ENCODE results near the gene HOXB4. TPM values are rescaled to one million over a fixed set of nuclear protein-coding genes. Genes with fewer than 3 reads are reported as not detected.

The HOXB4 gene
- total RNA-seq, 2 experiments from 2014 or later, result 7.8 TPM

GRCh38 chr17:48567646-48568354 lies 10.3 kb downstream of the HOXB4 start:
- Mint-ChIP-seq H3K9me3 (ENCODE audit: low read depth) (no peaks in the 10 kb centered on the region), H3K27ac (no peak overlapping the region), H3K4me3 (no peak overlapping the region), H3K4me1 (no peaks in the 10 kb centered on the region), H3K27me3 (peaks cover 4% of the 10 kb centered on the region), H3K36me3 (peaks cover 1% of the 10 kb centered on the region)
- ATAC-seq, result no peak
- CTCF ChIA-PET, result interaction anchor here (0.5 to 1.5 kb wide), 4 partner anchors 10 to 76 kb away, joined by 4 read pairs; partner anchors contain the start of gene HOXB5
- no peak for DNase-seq

- H3K9me3 Mint-ChIP-seq (ENCODE audit: low read depth), result no peaks in the 10 kb centered on the region
Observed at GRCh38 chr17:48567209-48567608, 10.9 kb downstream of the HOXB4 start.

GRCh38 chr17:48566717-48567116 lies 11.4 kb downstream of the HOXB4 start:
- H3K4me1 Mint-ChIP-seq, result peaks cover 7% of the 10 kb centered on the region
- H3K27me3 Mint-ChIP-seq, result peaks cover 4% of the 10 kb centered on the region
- DNase-seq (no peak), ATAC-seq (no peak)
- no peak overlapping the region for H3K27ac Mint-ChIP-seq
- no peak overlapping the region for H3K4me3 Mint-ChIP-seq
- CTCF ChIA-PET, result no interaction called here
- peaks cover 1% of the 10 kb centered on the region for H3K36me3 Mint-ChIP-seq
- H3K9me3 Mint-ChIP-seq (ENCODE audit: low read depth), result no peaks in the 10 kb centered on the region

More at GRCh38 chr17:48567209-48567608, 10.9 kb downstream of the HOXB4 start:
- H3K27ac Mint-ChIP-seq, result no peak overlapping the region
- CTCF ChIA-PET, result interaction anchor here (1.4 to 1.5 kb wide), 2 partner anchors 10 to 26 kb away, joined by 4 read pairs; partner anchors contain the start of gene HOXB5
- H3K4me3 Mint-ChIP-seq, result no peak overlapping the region
- ATAC-seq (no peak), DNase-seq (no peak)
- H3K4me1 Mint-ChIP-seq, result peaks cover 2% of the 10 kb centered on the region
- H3K27me3 Mint-ChIP-seq, result peaks cover 4% of the 10 kb centered on the region
- H3K36me3 Mint-ChIP-seq, result peaks cover 1% of the 10 kb centered on the region

- no peak for DNase-seq
- Mint-ChIP-seq H3K4me3 (no peak overlapping the region), H3K4me1 (peaks cover 13% of the 10 kb centered on the region), H3K36me3 (peaks cover 1% of the 10 kb centered on the region), H3K27me3 (peaks cover 4% of the 10 kb centered on the region), H3K27ac (no peak overlapping the region), H3K9me3 (ENCODE audit: low read depth) (no peaks in the 10 kb centered on the region)
- ATAC-seq, result no peak
- CTCF ChIA-PET, result interaction anchor here (2.1 kb wide), 1 partner anchor 74 kb away, joined by 7 read pairs; no protein-coding TSS in a partner anchor
Observed at GRCh38 chr17:48565925-48566710, 12.0 kb downstream of the HOXB4 start.

GRCh38 chr17:48565022-48565554 lies 13.1 kb downstream of the HOXB4 start:
- H3K4me1 Mint-ChIP-seq, result peaks cover 14% of the 10 kb centered on the region
- peaks cover 1% of the 10 kb centered on the region for H3K36me3 Mint-ChIP-seq
- DNase-seq (no peak), ATAC-seq (no peak)
- H3K9me3 Mint-ChIP-seq (ENCODE audit: low read depth), result no peaks in the 10 kb centered on the region
- CTCF ChIA-PET, result interaction anchor here (0.6 to 2.1 kb wide), 2 partner anchors 9 to 73 kb away, joined by 4 to 7 read pairs; no protein-coding TSS in a partner anchor
- H3K27me3 Mint-ChIP-seq, result peaks cover 4% of the 10 kb centered on the region
- H3K27ac Mint-ChIP-seq, result no peak overlapping the region
- no peak overlapping the region for H3K4me3 Mint-ChIP-seq

GRCh38 chr17:48564188-48565021 lies 13.7 kb downstream of the HOXB4 start:
- ATAC-seq (no peak), DNase-seq (no peak)
- no peak overlapping the region for H3K27ac Mint-ChIP-seq
- H3K36me3 Mint-ChIP-seq, result peaks cover 1% of the 10 kb centered on the region
- CTCF ChIA-PET, result interaction anchor here (0.6 to 2.1 kb wide), 2 partner anchors 8 to 72 kb away, joined by 4 to 7 read pairs; no protein-coding TSS in a partner anchor
- H3K27me3 Mint-ChIP-seq, result peaks cover 4% of the 10 kb centered on the region
- H3K4me3 Mint-ChIP-seq, result no peak overlapping the region
- H3K4me1 Mint-ChIP-seq, result peaks cover 14% of the 10 kb centered on the region
- no peaks in the 10 kb centered on the region for H3K9me3 Mint-ChIP-seq (ENCODE audit: low read depth)

GRCh38 chr17:48563867-48564187 lies 14.3 kb downstream of the HOXB4 start:
- H3K36me3 Mint-ChIP-seq, result peaks cover 1% of the 10 kb centered on the region
- ATAC-seq, result no peak
- no peaks in the 10 kb centered on the region for H3K9me3 Mint-ChIP-seq (ENCODE audit: low read depth)
- CTCF ChIA-PET, result no interaction called here
- peaks cover 4% of the 10 kb centered on the region for H3K27me3 Mint-ChIP-seq
- H3K4me1 Mint-ChIP-seq, result peaks cover 14% of the 10 kb centered on the region
- no peak for DNase-seq
- H3K4me3 Mint-ChIP-seq, result no peak overlapping the region
- H3K27ac Mint-ChIP-seq, result no peak overlapping the region

GRCh38 chr17:48563385-48563838 lies 14.7 kb downstream of the HOXB4 start:
- DNase-seq, result no peak
- Mint-ChIP-seq H3K4me1 (peaks cover 14% of the 10 kb centered on the region), H3K36me3 (peaks cover 1% of the 10 kb centered on the region), H3K4me3 (no peak overlapping the region), H3K27me3 (peaks cover 2% of the 10 kb centered on the region), H3K27ac (no peak overlapping the region), H3K9me3 (ENCODE audit: low read depth) (no peaks in the 10 kb centered on the region)
- CTCF ChIA-PET, result no interaction called here
- ATAC-seq, result no peak

GRCh38 chr17:48562934-48563333 lies 15.2 kb downstream of the HOXB4 start:
- no peaks in the 10 kb centered on the region for H3K9me3 Mint-ChIP-seq (ENCODE audit: low read depth)

GRCh38 chr17:48561884-48562810 lies 16.0 kb downstream of the HOXB4 start:
- H3K4me1 Mint-ChIP-seq, result peaks cover 14% of the 10 kb centered on the region

More at GRCh38 chr17:48562934-48563333, 15.2 kb downstream of the HOXB4 start:
- CTCF ChIA-PET, result no interaction called here
- Mint-ChIP-seq H3K4me1 (peaks cover 14% of the 10 kb centered on the region), H3K27me3 (no peaks in the 10 kb centered on the region), H3K4me3 (no peak overlapping the region), H3K27ac (no peak overlapping the region), H3K36me3 (peaks cover 1% of the 10 kb centered on the region)
- DNase-seq, result no peak
- no peak for ATAC-seq

GRCh38 chr17:48559840-48560817 lies 18.0 kb downstream of the HOXB4 start:
- no peak overlapping the region for H3K27ac Mint-ChIP-seq
- DNase-seq (no peak), ATAC-seq (no peak)
- H3K4me1 Mint-ChIP-seq, result peaks cover 16% of the 10 kb centered on the region
- peaks cover 3% of the 10 kb centered on the region for H3K36me3 Mint-ChIP-seq
- CTCF ChIA-PET, result interaction anchor here (0.6 to 1.4 kb wide), 3 partner anchors 67 to 208 kb away, joined by 3 to 4 read pairs (median 3); no protein-coding TSS in a partner anchor
- no peaks in the 10 kb centered on the region for H3K9me3 Mint-ChIP-seq (ENCODE audit: low read depth)
- no peak overlapping the region for H3K4me3 Mint-ChIP-seq
- H3K27me3 Mint-ChIP-seq, result peaks cover 8% of the 10 kb centered on the region

More at GRCh38 chr17:48561884-48562810, 16.0 kb downstream of the HOXB4 start:
- DNase-seq (no peak), ATAC-seq (peak; percentile 64)
- Mint-ChIP-seq H3K9me3 (ENCODE audit: low read depth) (no peaks in the 10 kb centered on the region), H3K36me3 (peaks cover 1% of the 10 kb centered on the region), H3K27me3 (no peaks in the 10 kb centered on the region), H3K27ac (peak overlapping the region; percentile 3), H3K4me3 (no peak overlapping the region)
- CTCF ChIA-PET, result interaction anchor here (1.4 to 1.6 kb wide), 2 partner anchors 69 to 210 kb away, joined by 4 to 6 read pairs; no protein-coding TSS in a partner anchor
